Cardiac fibroblast (primary cell): ENCODE measurements around the gene CCDC137.

Source experiments
- DNase-seq, 2 donors: peaks; one replicate each; pipeline versions ENCODE4 v3.0.0 to v3.0.0-alpha.2; 2010; ENCODE audit warnings: low read depth in 2 of 2
- H3K4me3 ChIP-seq, 2 donors: replicated peaks in 1 of 2; 1 replicate in 1 of 2; 2 replicates in 1 of 2; pipeline ENCODE4 v1.5.1; 2011; ENCODE audit warnings: low read depth in 2 of 2, low read length in 2 of 2, mild to moderate bottlenecking in 2 of 2, moderate library complexity in 1 of 2
- TF ChIP-seq, protein P1 (sequence below): IDR thresholded peaks from one replicate; pipeline ENCODE4 v1.5.1; 2011; ENCODE audit warnings: low read depth, mild to moderate bottlenecking, low read length, inconsistent platforms

CCDC137 gene

DNA sequence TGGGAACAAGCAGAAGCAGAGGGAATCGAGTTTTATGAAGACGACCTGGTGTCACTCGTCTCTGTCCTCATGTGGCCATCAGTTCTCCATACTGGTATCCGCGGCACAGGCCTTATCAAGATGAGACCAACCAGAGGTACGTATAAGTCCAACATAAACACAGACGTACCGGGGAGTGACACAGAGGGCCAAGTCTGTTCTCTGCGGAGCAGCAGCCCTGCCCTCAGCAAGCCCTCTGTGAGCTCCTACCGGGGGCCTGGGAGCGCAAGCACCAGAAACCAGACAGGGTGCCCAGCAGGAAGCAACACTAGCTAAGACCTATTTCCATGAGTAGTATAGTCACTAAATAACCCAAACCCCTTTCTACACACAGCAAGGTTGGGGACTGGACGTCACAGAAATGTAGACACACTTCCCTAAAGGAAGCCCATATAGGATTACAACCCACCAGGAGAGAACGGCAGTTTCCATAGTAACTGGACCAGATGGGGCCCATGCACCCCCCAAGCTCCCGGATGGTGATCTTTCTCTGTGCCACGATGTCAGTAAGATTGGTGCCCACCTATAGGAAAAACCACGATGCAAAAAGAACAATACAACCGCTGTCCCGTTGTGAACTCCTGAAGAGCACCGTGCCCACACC, 16.1 kb downstream of the CCDC137 start:
- TF ChIP-seq, protein P1, sequence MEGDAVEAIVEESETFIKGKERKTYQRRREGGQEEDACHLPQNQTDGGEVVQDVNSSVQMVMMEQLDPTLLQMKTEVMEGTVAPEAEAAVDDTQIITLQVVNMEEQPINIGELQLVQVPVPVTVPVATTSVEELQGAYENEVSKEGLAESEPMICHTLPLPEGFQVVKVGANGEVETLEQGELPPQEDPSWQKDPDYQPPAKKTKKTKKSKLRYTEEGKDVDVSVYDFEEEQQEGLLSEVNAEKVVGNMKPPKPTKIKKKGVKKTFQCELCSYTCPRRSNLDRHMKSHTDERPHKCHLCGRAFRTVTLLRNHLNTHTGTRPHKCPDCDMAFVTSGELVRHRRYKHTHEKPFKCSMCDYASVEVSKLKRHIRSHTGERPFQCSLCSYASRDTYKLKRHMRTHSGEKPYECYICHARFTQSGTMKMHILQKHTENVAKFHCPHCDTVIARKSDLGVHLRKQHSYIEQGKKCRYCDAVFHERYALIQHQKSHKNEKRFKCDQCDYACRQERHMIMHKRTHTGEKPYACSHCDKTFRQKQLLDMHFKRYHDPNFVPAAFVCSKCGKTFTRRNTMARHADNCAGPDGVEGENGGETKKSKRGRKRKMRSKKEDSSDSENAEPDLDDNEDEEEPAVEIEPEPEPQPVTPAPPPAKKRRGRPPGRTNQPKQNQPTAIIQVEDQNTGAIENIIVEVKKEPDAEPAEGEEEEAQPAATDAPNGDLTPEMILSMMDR, result no peak
- H3K4me3 ChIP-seq, result peak overlapping the region; percentile 92 to 98
- peak; percentile 14 to 17 for DNase-seq

DNA sequence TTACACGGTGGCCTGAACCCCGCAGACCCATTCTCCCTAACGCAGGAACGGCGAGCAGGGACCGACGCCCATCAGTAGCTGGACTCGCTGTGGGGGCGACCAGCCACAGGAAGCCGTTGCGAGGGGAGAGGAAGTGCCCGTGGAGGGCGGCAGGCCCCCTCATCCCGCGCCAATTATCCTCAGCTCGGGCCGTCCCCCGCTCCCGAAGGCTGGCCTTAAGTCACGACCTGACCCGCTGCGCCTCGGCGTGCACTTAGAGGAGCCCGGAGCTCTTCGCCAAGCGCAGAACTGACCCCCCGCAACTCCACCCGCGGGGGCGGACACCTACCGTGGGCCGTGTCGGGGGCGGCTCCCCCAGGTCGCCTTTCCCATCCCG, 16.7 kb downstream of the CCDC137 start:
- DNase-seq, result no peak
- TF ChIP-seq, protein P1, result no peak
- peak overlapping the region; percentile 92 to 98 for H3K4me3 ChIP-seq

DNA sequence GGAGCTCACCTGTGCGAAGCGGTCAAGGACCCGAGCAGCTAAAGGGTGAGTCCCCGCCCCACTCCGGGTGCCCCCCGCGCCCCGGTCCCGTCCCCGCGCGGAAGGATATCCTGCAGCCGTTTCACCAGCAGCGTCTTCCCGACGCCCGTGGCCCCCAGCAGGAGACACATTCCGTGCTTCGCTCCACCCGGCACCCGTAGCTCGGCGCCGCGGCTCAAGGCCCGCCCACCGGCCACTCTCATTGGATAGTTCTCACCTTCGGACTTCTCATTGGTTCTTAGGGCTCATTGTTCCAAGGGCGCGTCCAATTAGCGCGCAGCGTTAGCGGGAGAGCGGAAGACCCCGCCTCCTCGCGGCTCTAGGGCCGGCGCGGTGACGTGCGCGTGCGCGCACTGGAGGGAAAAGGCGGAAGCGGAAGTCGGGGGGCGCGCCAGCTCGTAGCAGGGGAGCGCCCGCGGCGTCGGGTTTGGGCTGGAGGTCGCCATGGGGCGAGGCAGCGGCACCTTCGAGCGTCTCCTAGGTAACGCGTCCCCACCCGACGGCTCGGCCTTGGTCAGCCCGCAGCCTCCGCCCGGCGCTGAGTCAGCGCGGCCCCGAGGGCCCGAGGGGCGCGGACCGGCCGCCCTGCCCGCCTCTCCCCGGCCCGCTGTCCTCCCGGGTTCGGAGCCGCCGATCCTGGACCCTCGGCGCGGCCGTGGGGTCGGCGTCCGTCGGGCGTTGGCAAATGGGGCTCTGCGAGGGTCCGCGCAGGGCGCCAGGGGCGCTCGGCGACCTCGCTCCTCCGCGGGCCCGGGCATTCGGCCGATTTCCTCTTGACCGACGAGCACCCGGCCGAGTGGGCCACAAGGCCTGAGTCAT, 17.3 kb downstream of the CCDC137 start, which contains the start of the genes ARL16 and HGS:
TSS of gene ARL16 (minus strand) at position 214 of the 858 bp plus-strand sequence. CDS start at position 170, 44 bp downstream.
TSS of gene HGS (plus strand) at position 428 of the 858 bp plus-strand sequence. CDS start at position 484, 56 bp downstream.
- H3K4me3 ChIP-seq, result peak within 1 kb of the TSS; percentile 92 to 98
- TF ChIP-seq, protein P1, result no peak
- DNase-seq, result peak; percentile 99 to 100

GRCh38 chr17:81684442-81684911, 17.9 kb downstream of the CCDC137 start:
- peak overlapping the region; percentile 62 to 98 for H3K4me3 ChIP-seq
- TF ChIP-seq, protein P1, result no peak
- DNase-seq, result peak in 1 of 2 donors; percentile 90

DNA sequence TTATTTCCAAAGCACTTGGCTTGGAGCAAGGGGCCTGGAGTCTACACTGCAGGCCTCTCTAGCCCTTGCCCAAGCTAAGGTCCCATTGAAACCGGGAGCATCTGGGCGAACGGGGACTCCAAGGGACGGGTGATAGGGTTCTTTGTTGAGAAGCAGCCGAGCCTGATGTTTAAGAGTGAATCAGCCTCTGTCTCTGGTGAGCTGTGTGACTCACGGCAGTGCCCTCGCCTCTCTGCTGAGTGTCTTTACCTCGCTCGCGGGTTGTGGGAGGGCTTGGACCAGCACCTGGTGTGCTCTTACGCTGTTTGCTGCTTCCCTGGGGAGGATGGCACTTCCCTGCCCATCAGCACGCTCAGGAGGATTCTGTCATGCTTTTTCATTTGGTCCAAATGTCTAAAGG, 18.6 kb downstream of the CCDC137 start:
- H3K4me3 ChIP-seq, result peak overlapping the region; percentile 62 to 98
- peak; percentile 23 to 82 for DNase-seq
- TF ChIP-seq, protein P1, result no peak

DNA sequence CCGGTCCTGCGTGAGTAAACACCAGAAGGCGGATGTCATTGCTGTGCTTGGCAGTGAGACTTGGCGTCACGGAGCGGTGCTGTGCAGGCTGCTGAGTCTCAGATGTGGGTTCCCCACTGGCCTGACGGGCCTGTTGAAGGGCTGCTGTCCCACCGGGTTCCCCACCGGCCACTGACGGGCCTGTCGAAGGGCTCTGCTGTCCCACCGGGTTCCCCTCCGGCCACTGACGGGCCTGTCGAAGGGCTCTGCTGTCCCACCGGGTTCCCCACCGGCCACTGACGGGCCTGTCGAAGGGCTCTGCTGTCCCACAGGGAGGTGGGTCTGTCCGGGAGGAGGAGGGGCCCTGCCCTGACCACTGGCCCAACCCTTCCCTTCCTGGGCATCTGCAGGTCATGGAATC, 20.1 kb downstream of the CCDC137 start:
- no peak for DNase-seq
- TF ChIP-seq, protein P1, result no peak
- H3K4me3 ChIP-seq, result no peak overlapping the region
